Lower lobe of right lung (tissue), 2 donors: ENCODE measurements around the gene ABCG5. TPM values are rescaled to one million over a fixed set of nuclear protein-coding genes. Genes with fewer than 3 reads are reported as not detected.

Experiments
- ATAC-seq, 2 donors: fragments of 200-7000 bp; cut with Tn5 transposase; one replicate each; pipeline ENCODE4 v1.9.1; 2020 to 2022; ENCODE audit warnings: mild to moderate bottlenecking in 2 of 2, moderate library complexity in 2 of 2
- DNase-seq: peaks from one replicate; pipeline ENCODE4 v3.0.0-alpha.2; 2020
- H3K27ac ChIP-seq: fragments of 200-600 bp; one replicate; pipeline ENCODE4 v1.8.0; 2022
- H3K27me3 ChIP-seq: fragments of 200-600 bp; one replicate; pipeline ENCODE4 v1.8.0; 2022; ENCODE audit warnings: low read depth
- H3K36me3 ChIP-seq: fragments of 200-600 bp; one replicate; pipeline ENCODE4 v1.8.0; 2022; ENCODE audit warnings: mild to moderate bottlenecking
- H3K4me1 ChIP-seq: fragments of 200-600 bp; one replicate; pipeline ENCODE4 v1.8.0; 2022
- H3K4me3 ChIP-seq: fragments of 200-600 bp; one replicate; pipeline ENCODE4 v1.8.0; 2022; ENCODE audit warnings: mild to moderate bottlenecking
- H3K9me3 ChIP-seq: fragments of 200-600 bp; one replicate; pipeline ENCODE4 v1.8.0; 2022
- CTCF ChIP-seq: fragments of 200-600 bp; IDR thresholded peaks from one replicate; pipeline ENCODE4 v1.8.0; 2022; ENCODE audit warnings: antibody characterized with exemption, mild to moderate bottlenecking
- intact Hi-C: fragments of 100-400 bp; cut with DNase I; formaldehyde crosslinking; loops from one replicate; pipeline ENCODE4 v1.11.0; 2022
- total RNA-seq: library from RNA; stranded (reverse); fragmentation: NEBNext Ultra II Directional; extraction: Animal tissue kit (Norgen Biotek cat#: 25700); gene quantifications from one replicate; pipeline ENCODE4 v1.2.1, GENCODE V29; 2021
- donor health status: DM: no; HTN: yes; CAD: no; lungs with severe emphysema.

ABCG5 gene
- total RNA-seq, 1 donor from 2014 or later, result not detected

- H3K27me3 ChIP-seq, result no peaks in the 10 kb centered on the region
- H3K36me3 ChIP-seq, result peaks cover 38% of the 10 kb centered on the region
- H3K4me1 ChIP-seq, result no peaks in the 10 kb centered on the region
- no peak overlapping the region for H3K4me3 ChIP-seq
- DNase-seq (no peak), ATAC-seq (no peak)
- TF ChIP-seq CTCF, result no peak
- intact Hi-C loops, result no loop called here
- no peak overlapping the region for H3K27ac ChIP-seq
- no peaks in the 10 kb centered on the region for H3K9me3 ChIP-seq
These were observed 35.5 kb downstream of the ABCG5 start for GRCh38 chr2:43803113-43803512.

- peaks cover 34% of the 10 kb centered on the region for H3K36me3 ChIP-seq
- DNase-seq (no peak), ATAC-seq (no peak)
- H3K4me3 ChIP-seq, result no peak overlapping the region
- H3K4me1 ChIP-seq, result no peaks in the 10 kb centered on the region
- intact Hi-C loops, result no loop called here
- no peak overlapping the region for H3K27ac ChIP-seq
- H3K9me3 ChIP-seq, result no peaks in the 10 kb centered on the region
- no peaks in the 10 kb centered on the region for H3K27me3 ChIP-seq
- no peak for TF ChIP-seq CTCF
These were observed 36.5 kb downstream of the ABCG5 start for GRCh38 chr2:43802135-43802534.

GRCh38 chr2:43800894-43801293 is 37.7 kb downstream of the ABCG5 start:
- Histone ChIP-seq H3K27me3 (no peaks in the 10 kb centered on the region), H3K36me3 (peaks cover 39% of the 10 kb centered on the region), H3K9me3 (no peaks in the 10 kb centered on the region), H3K4me3 (no peak overlapping the region), H3K4me1 (no peaks in the 10 kb centered on the region), H3K27ac (no peak overlapping the region)
- TF ChIP-seq CTCF, result no peak
- intact Hi-C loops, result no loop called here
- DNase-seq (no peak), ATAC-seq (no peak)

GRCh38 chr2:43798300-43798699 is 40.3 kb downstream of the ABCG5 start:
- intact Hi-C loops, result no loop called here
- no peak for TF ChIP-seq CTCF
- no peak for ATAC-seq
- H3K36me3 ChIP-seq, result peaks cover 37% of the 10 kb centered on the region
- H3K4me1 ChIP-seq, result no peaks in the 10 kb centered on the region
- H3K4me3 ChIP-seq, result no peak overlapping the region
- no peak for DNase-seq
- no peaks in the 10 kb centered on the region for H3K27me3 ChIP-seq
- H3K27ac ChIP-seq, result no peak overlapping the region
- no peaks in the 10 kb centered on the region for H3K9me3 ChIP-seq

- Histone ChIP-seq H3K9me3 (no peaks in the 10 kb centered on the region), H3K4me3 (no peak overlapping the region), H3K4me1 (no peaks in the 10 kb centered on the region), H3K27me3 (no peaks in the 10 kb centered on the region), H3K27ac (no peak overlapping the region), H3K36me3 (peaks cover 28% of the 10 kb centered on the region)
- DNase-seq (no peak), ATAC-seq (no peak)
- TF ChIP-seq CTCF, result no peak
- intact Hi-C loops, result no loop called here
These were observed 42.4 kb downstream of the ABCG5 start for GRCh38 chr2:43796206-43796605.

- peaks cover 40% of the 10 kb centered on the region for H3K36me3 ChIP-seq
These were observed 43.7 kb downstream of the ABCG5 start for GRCh38 chr2:43794956-43795355.

More at GRCh38 chr2:43794956-43795355, 43.7 kb downstream of the ABCG5 start:
- no peaks in the 10 kb centered on the region for H3K27me3 ChIP-seq
- no peak overlapping the region for H3K4me3 ChIP-seq
- no peak for TF ChIP-seq CTCF
- DNase-seq, result no peak
- no peak for ATAC-seq
- H3K27ac ChIP-seq, result no peak overlapping the region
- intact Hi-C loops, result no loop called here
- no peaks in the 10 kb centered on the region for H3K4me1 ChIP-seq
- H3K9me3 ChIP-seq, result no peaks in the 10 kb centered on the region
